A549 (cell line): ENCODE results near the gene VIPR1.

Experiments
- CBX8 ChIP-seq: fragments of 200-600 bp; sonication (generic); IDR thresholded peaks from 2 replicates; pipeline ENCODE4 v1.6.1; 2016
- CHD4 ChIP-seq: fragments of 200-600 bp; sonication (generic); IDR thresholded peaks from 2 replicates; pipeline ENCODE4 v1.6.1; 2016; ENCODE audit warnings: antibody characterized with exemption, mild to moderate bottlenecking, borderline replicate concordance
- CTCF ChIP-seq: fragments of >200 bp; sonication (Bioruptor Twin); formaldehyde crosslinking; IDR thresholded peaks from 3 replicates; pipeline ENCODE4 v1.5.1; 2016
- EHMT2 ChIP-seq: fragments of 200-600 bp; sonication (generic); IDR thresholded peaks from 2 replicates; pipeline ENCODE4 v1.6.1; 2016; ENCODE audit warnings: antibody characterized with exemption, low read depth, mild to moderate bottlenecking, moderate library complexity
- EP300 ChIP-seq, 2 experiments: fragments of >200 bp; sonication (Bioruptor Twin); formaldehyde crosslinking; IDR thresholded peaks; 2 replicates in 1 of 2; 3 replicates in 1 of 2; pipeline ENCODE4 v1.6.1; 2016 to 2017
- KDM5A ChIP-seq: fragments of 200-600 bp; sonication (generic); IDR thresholded peaks from 2 replicates; pipeline ENCODE4 v1.6.1; 2016; ENCODE audit warnings: antibody characterized with exemption, mild to moderate bottlenecking
- POLR2A ChIP-seq: IDR thresholded peaks from 2 replicates; pipeline ENCODE4 v1.6.1; 2012; ENCODE audit warnings: mild to moderate bottlenecking, low read length
- POLR2AphosphoS2 ChIP-seq: conservative IDR thresholded peaks from 2 replicates; pipeline ENCODE4 v1.6.1; 2012; ENCODE audit warnings: low read length, improper control_type of control experiment, inconsistent platforms
- RAD21 ChIP-seq, 2 experiments: fragments of >200 bp in 1 of 2; sonication (Bioruptor Twin) in 1 of 2; formaldehyde crosslinking in 1 of 2; IDR thresholded peaks in 1 of 2; conservative IDR thresholded peaks in 1 of 2; 2 replicates in 1 of 2; 3 replicates in 1 of 2; pipeline ENCODE4 v1.6.1; 2012 to 2018; ENCODE audit warnings: inconsistent platforms in 1 of 2
- REST ChIP-seq: fragments of 200-600 bp; sonication (generic); IDR thresholded peaks from 2 replicates; pipeline ENCODE4 v1.6.1; 2016; ENCODE audit warnings: antibody characterized with exemption, mild to moderate bottlenecking, moderate library complexity
- SMC3 ChIP-seq: fragments of >200 bp; sonication (Bioruptor Twin); formaldehyde crosslinking; IDR thresholded peaks from 3 replicates; pipeline ENCODE4 v1.6.1; 2018; ENCODE audit warnings: inconsistent platforms

- TF ChIP-seq CTCF (no peak), CBX8 (no peak), KDM5A (no peak), POLR2A (no peak), SMC3 (no peak), REST (no peak), POLR2AphosphoS2 (no peak), CHD4 (no peak), EP300 (IDR thresholded peaks at IDR 0.05) (no peak), RAD21 (conservative IDR thresholded peaks at IDR 0.05 in 1 of 2, IDR thresholded peaks at IDR 0.05 in 1 of 2) (no peak), EHMT2 (no peak)
Observed at GRCh38 chr3:42529468-42529867, 27.0 kb downstream of the VIPR1 start.
